ENCODE data around the gene MYT1. TPM values are rescaled to one million over a fixed set of nuclear protein-coding genes. Genes with fewer than 3 reads are reported as not detected.

Gene MYT1
- total RNA-seq, 4 donors from 2014 or later = 0.16 to 0.55 TPM; not detected in 2

DNA sequence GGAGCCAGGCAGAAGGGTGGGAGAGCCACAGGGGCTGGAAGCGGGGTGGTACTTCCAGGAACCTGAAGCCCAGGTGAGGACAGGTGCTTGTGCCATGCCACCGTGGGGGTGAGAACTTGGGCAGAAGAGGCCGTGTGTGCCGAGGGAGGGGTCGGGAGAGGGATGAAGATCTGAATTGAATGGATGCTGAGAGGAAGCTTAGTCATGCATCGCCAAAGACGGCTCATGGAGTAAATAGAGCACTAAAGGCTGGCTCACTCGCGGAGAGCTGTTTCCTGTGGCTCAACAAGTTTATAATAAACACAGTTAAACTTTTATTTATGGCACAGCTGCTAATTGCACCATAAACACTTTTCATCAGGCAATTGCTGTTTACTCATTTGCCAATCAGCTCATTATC lies 21.7 kb upstream of the MYT1 start:
- DNase-seq = no peak
- 7 to 29% methylated on average over 8 to 9 of the region's 9 CpGs for WGBS, 2 donors (ENCODE audit: low coverage in 1 of 2)
- Histone ChIP-seq H3K4me3 (no peak overlapping the region), H3K36me3 (no peaks in the 10 kb centered on the region), H3K27me3 (peaks cover 11% of the 10 kb centered on the region), H3K27ac (no peak overlapping the region), H3K9me3 (no peaks in the 10 kb centered on the region), H3K4me1 (no peaks in the 10 kb centered on the region)
- TF ChIP-seq, protein P1, sequence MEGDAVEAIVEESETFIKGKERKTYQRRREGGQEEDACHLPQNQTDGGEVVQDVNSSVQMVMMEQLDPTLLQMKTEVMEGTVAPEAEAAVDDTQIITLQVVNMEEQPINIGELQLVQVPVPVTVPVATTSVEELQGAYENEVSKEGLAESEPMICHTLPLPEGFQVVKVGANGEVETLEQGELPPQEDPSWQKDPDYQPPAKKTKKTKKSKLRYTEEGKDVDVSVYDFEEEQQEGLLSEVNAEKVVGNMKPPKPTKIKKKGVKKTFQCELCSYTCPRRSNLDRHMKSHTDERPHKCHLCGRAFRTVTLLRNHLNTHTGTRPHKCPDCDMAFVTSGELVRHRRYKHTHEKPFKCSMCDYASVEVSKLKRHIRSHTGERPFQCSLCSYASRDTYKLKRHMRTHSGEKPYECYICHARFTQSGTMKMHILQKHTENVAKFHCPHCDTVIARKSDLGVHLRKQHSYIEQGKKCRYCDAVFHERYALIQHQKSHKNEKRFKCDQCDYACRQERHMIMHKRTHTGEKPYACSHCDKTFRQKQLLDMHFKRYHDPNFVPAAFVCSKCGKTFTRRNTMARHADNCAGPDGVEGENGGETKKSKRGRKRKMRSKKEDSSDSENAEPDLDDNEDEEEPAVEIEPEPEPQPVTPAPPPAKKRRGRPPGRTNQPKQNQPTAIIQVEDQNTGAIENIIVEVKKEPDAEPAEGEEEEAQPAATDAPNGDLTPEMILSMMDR (IDR thresholded peaks at IDR 0.05) = no peak
- no peak for TF ChIP-seq POLR2A (IDR thresholded peaks at IDR 0.05)
- TF ChIP-seq EP300 (IDR thresholded peaks at IDR 0.05; ENCODE audit: low read depth) = no peak
- no peak for TF ChIP-seq POLR2AphosphoS5 (IDR thresholded peaks at IDR 0.05)
- in situ Hi-C loops (cut with MboI; ENCODE audit: low pct_ligation_motif_present in 1 of 4, low pct_unique_long_range_greater_than_20kb in 1 of 4, low sequenced_read_pairs in 3 of 4) (no loop called here), intact Hi-C loops (cut with DNase I; ENCODE audit: low total_unique reads) (no loop called here)

DNA sequence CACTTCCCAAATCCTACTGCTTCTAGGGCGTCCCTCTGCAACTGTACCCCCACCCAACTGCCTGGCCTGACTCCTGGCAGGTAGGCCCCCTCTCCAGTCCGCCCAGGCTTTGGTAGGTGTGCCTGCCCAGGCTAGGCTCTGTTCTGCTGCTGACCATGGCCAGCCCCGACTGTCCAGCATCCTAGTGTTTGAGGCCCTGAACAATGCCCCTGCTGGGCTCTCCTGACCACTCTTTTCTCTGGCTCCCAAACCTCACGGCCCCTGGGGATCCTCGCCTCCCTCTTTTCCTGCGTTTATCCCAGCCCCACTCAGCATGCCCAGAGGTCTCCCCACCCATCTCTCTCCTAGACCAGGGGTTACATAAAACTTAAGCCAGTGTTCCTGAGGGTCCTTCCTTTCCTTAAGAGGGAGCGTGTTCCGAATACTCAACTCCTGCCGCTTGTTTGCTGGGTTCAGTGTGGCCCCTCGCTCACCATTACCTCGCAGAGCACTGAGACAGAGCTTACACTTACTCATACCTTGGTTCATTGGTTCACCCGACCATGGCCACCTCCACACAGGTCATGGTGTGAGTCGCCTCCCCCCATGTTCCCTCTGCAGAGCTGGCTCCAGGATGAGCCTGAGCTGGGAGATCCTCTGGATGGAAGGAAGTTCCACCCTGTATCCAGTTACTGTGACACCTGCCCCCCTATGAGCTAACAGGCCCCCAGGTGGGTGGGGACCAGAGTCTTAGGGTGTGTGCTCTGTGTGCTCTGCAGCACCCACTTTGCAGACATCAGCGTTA lies 21.0 kb upstream of the MYT1 start:
- no peaks in the 10 kb centered on the region for H3K4me1 ChIP-seq
- WGBS, 2 donors (ENCODE audit: low coverage in 1 of 2) = 77% methylated on average over 12 to 14 of the region's 14 CpGs
- no peak overlapping the region for H3K27ac ChIP-seq
- in situ Hi-C loops (cut with MboI; ENCODE audit: low pct_ligation_motif_present in 1 of 4, low pct_unique_long_range_greater_than_20kb in 1 of 4, low sequenced_read_pairs in 3 of 4) = no loop called here
- TF ChIP-seq EP300 (IDR thresholded peaks at IDR 0.05; ENCODE audit: low read depth) = no peak
- no peak for TF ChIP-seq POLR2A (IDR thresholded peaks at IDR 0.05)
- TF ChIP-seq, protein P1 (IDR thresholded peaks at IDR 0.05) = no peak
- no peak for TF ChIP-seq POLR2AphosphoS5 (IDR thresholded peaks at IDR 0.05)
- DNase-seq = no peak
- no peaks in the 10 kb centered on the region for H3K36me3 ChIP-seq
- no peaks in the 10 kb centered on the region for H3K9me3 ChIP-seq
- no peak overlapping the region for H3K4me3 ChIP-seq
- peaks cover 11% of the 10 kb centered on the region for H3K27me3 ChIP-seq
- intact Hi-C loops (cut with DNase I; ENCODE audit: low total_unique reads) = no loop called here

DNA sequence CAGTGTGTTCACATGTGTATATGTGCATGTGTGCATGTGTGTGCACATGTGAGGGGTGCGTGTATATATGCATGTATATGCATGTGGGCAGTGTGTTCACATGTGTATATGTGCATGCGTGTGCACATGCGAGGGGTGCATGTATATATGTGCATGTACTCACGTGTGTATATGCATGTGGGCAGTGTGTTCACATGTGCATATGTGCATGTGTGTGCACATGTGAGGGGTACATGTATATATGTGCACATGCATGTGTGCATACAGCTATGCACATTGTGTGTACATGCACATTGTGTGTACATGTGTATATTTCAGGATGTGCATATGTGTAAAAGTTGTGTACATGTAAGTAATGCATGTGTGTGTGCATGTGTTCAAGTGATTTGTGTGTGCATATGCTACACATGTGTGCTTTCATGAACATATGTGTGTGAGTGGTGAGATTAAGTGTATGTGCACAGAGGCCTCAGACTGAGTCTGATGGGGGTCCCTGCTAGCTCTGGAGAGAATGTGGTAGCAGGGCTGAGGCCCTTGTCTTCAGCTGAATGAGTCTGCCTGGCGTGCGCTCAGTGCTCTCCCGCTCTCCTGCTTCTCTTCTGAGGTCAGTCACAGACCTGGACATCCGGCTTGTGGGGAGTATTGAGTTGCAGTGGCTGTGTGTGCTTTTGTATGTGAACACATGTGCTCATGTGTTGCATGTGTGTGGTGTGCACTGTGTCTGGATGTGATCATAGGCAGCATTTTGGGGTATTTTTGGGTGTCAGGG lies 19.9 kb upstream of the MYT1 start:
- Histone ChIP-seq H3K36me3 (no peaks in the 10 kb centered on the region), H3K9me3 (no peaks in the 10 kb centered on the region), H3K4me1 (no peaks in the 10 kb centered on the region), H3K27me3 (peaks cover 11% of the 10 kb centered on the region), H3K27ac (no peak overlapping the region), H3K4me3 (no peak overlapping the region)
- TF ChIP-seq POLR2AphosphoS5 (IDR thresholded peaks at IDR 0.05) (no peak), EP300 (IDR thresholded peaks at IDR 0.05; ENCODE audit: low read depth) (no peak), POLR2A (IDR thresholded peaks at IDR 0.05) (no peak)
- TF ChIP-seq, protein P1 (IDR thresholded peaks at IDR 0.05) = no peak
- no peak for DNase-seq
- in situ Hi-C loops (cut with MboI; ENCODE audit: low pct_ligation_motif_present in 1 of 4, low pct_unique_long_range_greater_than_20kb in 1 of 4, low sequenced_read_pairs in 3 of 4) (no loop called here), intact Hi-C loops (cut with DNase I; ENCODE audit: low total_unique reads) (no loop called here)
- 20 to 90% methylated on average over 1 to 8 of the region's 8 CpGs for WGBS, 2 donors (ENCODE audit: low coverage in 1 of 2)

DNA sequence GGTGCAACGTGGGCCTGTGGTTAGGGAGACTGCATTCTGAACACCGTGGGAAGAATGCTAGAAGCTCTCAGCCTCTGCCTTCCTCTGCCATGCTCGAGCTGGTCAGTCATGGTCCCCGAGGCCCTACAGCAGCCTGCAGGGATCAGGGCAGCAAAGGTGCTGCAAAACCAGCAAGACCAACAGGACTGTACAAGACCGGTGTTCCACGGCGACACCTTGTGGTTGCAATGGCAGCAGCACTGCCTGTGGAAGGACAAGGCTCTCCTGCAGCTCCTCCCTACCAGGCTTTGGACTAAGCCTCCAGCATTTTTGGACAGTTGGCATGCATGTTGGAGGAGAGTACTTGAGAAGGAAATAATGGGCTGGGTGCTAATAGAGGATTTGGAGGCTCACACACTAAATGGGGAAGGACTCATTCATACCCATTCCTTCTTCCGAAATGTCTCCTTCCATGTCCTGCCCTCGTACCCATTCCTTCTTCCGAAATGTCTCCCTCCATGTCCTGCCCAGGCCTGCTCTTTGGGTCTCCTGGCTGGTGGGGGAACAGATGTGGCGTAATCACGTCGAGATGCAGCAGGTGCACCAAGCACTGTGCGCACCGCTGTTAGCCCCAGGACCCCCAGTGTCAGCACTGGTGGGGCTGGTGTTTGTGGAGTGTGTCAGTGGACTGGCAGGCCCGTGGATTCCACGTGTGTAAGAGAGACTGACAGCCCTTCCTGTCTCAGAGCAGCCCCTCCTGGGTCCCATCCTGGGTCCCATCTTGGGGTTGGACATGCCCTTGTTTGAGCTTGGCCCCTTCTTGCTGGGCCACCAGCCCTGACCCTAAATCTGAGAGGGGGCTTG lies 18.6 kb upstream of the MYT1 start:
- Histone ChIP-seq H3K4me1 (no peaks in the 10 kb centered on the region), H3K36me3 (no peaks in the 10 kb centered on the region), H3K9me3 (no peaks in the 10 kb centered on the region), H3K27me3 (peaks cover 10% of the 10 kb centered on the region), H3K4me3 (no peak overlapping the region), H3K27ac (no peak overlapping the region)
- no peak for DNase-seq
- in situ Hi-C loops (cut with MboI; ENCODE audit: low pct_ligation_motif_present in 1 of 4, low pct_unique_long_range_greater_than_20kb in 1 of 4, low sequenced_read_pairs in 3 of 4) = no loop called here
- WGBS, 2 donors (ENCODE audit: low coverage in 1 of 2) = 89 to 93% methylated on average over 3 to 17 of the region's 17 CpGs
- intact Hi-C loops (cut with DNase I; ENCODE audit: low total_unique reads) = no loop called here
- no peak for TF ChIP-seq EP300 (IDR thresholded peaks at IDR 0.05; ENCODE audit: low read depth)
